HG03439 (cell line): ENCODE results near the gene RABGAP1.

ENCODE experiments used
- ATAC-seq: cut with Tn5 transposase; IDR thresholded peaks from one replicate; pipeline ENCODE4 v1.9.1; 2021; ENCODE audit warnings: mild to moderate bottlenecking, moderate library complexity; ENCODE audit not compliant: unreplicated experiment

RABGAP1 gene

DNA sequence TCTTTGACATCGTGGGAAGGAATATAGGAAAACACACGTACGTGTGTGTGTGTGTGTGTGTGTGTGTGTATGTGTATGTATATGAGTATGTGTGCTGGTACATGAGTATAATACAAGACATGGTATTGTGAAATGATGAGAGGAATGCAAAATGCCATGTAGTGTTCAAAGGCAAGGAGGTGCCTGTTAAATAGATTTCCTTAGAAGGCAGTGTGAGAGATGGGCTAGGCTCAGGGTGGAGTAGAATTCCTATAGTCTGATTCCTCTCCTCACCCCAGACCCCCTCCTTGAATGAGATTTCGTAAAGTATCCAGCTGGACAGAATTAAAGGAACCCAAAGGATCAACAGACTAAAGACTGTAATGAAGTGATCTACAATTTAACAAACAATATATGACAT, 103.8 kb downstream of the RABGAP1 start:
- ATAC-seq: no peak

DNA sequence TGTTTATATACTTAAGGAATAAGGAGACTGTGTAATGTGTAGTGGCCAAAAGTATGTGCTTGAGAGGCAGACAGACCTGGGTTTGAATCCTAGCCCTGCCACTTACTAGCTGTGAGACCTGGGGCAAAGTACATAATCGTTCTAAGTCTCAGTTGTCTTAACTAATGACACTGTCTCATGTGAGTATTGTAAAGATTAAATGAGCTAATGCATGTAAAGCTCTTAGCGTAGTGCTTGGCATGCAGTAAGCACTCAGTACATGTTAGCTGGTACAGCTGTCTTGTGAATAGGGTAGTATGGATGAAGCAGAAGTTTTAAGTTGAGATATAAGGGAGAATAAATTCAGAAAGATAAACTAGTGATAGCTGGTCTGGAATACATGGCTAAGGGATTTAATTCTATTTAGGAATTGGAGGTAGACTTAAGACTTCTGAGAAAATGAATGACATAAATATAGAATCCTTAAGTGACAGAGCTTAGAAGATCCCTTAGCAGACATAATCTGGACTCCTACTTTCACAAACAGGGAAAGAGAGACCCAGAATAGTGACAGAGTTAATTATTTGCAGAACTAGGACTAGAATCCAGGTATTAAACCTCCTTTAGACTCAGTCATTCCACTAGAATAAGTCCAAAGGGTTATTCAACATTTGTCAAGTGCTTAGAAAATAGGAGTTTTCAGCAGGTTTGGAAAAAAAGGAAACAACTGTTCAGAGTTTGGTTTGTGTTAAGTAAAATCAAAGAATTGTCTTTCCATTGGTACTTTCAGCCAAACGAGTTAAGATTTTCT, 105.8 kb downstream of the RABGAP1 start:
- ATAC-seq: no peak

DNA sequence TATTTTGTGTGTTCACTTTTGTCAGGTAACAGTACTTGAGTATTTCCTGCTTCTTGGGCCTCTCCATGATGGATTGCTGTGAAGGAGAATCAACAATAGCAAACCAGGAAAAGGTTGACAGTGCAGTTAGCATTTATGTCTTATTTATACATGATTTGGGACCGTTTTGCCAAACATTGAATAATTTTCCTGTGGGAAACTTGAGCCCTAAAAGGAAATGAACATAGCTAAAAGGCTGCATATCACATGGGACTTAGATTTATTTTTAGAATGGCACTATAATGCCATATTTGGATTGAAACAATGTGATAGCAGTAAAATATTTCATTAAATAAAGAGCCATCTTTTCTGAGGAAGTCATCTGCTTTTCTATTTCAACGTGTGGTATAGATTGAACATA, 107.9 kb downstream of the RABGAP1 start:
- no peak for ATAC-seq

DNA sequence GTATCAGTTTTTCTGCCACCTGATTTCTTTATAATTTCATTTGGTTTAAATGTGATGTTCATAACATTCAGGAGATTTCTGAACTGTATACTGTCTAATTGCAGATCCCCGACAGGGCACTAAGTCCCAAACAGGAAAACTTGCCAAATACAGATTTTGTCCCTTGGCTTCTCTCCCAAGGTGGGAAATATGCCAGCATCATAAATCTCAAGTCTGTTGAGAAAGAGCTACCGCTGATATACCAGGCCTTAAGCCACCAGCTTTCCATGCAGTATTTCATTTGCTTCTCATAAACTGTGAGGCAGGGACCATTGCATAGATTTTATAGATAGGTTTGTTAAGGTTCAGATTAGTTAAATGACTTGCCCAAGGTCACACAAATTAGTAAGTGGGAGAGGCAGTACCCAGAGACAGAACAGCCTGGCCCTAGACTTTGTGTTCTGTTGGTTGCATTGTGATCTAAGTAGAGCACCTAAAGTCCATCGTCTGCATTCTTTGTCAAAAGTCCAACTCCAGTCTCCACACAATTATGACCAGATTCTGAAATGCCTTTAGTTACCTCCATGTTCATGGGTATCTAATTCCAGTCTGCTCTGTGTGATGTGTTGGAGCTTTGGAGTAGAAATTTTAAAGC, 108.9 kb downstream of the RABGAP1 start:
- ATAC-seq: no peak

DNA sequence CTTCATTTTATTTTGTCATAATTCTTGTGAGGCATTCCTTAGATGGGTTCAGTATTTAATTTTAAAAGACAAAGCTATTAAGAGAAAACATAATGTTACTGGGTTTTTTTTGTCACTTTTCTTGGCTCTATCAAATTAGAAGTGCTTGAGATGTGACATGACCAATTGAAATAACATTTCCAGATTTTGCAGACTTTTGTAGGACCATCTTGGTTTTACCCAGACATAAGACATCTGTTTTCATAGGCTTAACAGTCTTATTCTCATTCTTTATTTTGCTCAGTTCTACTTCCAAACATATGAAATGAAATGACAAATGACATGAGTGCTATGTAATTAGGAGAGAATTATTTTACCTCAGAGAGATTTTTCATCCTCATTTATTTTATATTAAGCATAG, 112.2 kb downstream of the RABGAP1 start:
- ATAC-seq: no peak

DNA sequence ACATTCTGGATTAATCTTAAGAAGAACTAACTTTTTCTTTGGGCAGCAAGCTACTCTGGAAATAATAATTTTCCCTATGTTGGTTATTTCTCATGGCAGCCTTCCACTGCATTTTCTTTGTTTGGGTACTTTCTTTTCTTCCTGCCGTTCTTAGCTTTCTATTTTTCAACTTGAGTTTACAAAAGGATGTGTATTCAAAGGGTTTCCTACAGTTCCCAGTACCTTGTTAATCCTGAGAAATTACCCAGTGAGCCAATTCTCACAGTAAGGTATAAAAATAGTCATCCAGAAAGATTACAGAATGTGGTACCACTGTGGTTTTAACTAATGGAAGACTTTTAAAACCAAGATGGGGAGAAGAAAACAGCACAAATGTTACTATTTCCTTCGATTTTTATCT, 112.9 kb downstream of the RABGAP1 start:
- no peak for ATAC-seq

DNA sequence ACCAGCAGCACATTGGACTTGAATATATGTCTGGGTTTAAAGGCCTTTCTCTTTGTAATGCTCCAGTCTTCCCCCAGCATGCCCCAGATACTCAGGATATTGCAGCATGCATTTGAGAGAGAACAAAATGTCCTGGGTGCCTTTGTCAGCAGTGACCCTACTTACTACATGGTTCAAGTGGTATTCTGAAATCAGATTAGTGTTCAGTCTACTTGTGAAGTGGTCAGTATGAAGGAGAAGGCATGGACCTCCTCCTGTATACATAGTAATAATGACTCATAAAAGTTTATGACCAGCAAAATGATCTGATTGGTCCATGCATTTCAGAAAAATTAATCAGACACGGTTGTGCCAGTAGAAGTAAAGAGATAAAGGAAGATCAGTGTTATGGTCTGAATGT, 118.0 kb downstream of the RABGAP1 start:
- ATAC-seq: no peak

DNA sequence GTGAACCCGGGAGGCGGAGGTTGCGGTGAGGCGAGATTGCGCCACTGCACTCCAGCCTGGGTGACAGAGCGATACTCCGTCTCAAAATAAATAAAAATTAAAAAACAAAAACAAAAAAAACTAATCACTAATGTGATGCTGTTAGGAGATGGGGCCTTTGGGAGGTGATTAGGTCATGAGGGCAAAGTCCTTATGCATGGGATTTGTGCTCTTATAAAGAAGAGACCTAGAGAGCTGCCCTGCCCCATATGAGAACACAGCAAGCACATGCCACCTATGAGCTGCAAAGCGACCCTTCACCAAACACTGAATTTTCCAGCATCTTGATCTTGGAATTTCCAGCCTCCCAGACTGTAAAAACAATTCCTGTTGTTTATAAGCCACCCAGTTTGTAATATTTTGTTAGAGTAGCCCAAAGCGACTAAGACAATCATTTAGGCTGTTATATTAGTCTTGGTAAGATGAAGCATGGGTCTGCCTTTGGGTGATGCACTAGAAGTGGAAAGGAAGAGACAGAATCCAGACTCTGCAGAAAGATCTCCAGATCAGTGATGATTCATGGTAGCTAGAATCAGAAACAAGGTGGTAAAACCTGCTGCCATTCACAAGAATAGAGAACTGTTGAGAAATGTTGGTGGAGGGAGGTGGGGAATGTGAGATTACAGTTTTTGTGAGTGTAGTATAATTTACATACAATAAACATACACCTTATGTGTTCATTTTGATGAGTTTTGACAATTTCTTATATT, 118.8 kb downstream of the RABGAP1 start:
- ATAC-seq: no peak

DNA sequence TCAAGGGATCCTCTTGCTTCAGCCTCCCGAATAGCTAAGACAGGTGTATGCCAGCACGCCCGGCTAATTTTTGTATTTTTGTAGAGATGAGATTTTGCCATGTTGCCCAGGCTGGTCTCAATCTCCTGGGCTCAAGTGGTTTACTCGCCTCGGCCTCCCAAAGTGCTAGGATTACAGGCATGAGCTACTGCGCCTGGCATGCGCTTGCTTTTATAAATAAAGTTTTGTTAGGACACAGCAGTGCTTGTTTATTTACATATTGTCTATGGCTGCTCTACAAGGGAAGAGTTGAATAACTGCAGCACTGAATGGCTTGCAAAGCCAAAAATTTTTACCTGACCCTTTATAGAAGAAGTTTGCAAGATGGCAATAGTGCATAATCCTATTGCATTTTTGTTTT, 120.4 kb downstream of the RABGAP1 start:
- no peak for ATAC-seq

DNA sequence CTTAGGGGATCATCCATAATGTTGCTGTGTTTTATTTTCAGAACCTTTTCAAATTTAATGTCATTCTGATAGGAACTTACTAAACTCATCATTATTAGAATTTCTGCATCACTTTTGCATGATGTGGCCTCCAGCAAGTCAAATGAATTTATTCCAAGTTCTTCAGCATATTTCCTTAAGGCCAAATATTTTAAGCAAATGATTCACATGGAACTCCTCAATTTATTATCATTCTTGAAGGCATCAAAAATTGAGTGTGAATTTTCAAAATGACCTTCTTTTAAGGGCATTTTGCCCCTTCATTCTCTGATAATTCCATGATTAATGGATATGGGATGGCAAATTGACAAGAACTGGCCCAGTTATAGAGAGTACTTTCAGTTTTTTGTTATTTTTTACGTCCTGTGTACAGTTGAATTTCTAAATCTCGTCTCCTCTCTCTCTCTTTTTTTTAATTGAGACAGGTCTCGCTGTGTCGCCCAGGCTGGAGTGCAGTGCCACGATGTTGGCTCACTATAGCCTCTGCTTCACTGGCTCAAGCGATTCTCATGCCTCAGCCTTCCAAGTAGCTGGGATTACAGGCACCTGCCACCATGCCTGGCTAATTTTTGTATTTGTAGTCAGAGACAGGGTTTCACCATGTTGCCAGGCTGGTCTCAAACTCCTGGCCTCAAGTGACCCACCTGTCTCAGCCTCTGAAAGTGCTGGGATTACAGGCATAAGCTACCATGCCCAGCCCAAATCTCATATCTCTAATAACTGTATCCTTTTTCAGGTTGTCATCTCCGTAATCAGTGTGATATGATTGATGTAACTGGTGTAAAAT, 121.7 kb downstream of the RABGAP1 start:
- no peak for ATAC-seq

DNA sequence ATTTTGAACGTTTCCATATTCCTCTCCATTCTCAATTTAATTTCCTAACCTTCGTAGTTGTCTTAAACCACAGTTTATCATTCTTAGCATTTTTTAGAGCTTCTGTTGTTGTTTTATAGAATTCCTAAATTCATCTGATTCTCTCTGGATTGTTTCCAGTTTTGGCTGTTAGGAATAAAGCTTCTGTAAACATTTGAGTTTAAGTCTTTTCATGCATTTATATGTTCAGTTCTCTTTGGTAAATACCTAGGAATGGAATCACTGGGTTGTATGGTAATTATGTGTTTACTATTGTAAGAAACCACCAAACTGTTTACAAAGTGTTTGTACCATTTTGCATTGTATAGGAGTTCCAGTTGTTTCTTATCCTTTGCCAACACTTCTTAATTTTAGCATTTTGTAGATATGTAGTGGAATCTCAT, 122.4 kb downstream of the RABGAP1 start:
- no peak for ATAC-seq

DNA sequence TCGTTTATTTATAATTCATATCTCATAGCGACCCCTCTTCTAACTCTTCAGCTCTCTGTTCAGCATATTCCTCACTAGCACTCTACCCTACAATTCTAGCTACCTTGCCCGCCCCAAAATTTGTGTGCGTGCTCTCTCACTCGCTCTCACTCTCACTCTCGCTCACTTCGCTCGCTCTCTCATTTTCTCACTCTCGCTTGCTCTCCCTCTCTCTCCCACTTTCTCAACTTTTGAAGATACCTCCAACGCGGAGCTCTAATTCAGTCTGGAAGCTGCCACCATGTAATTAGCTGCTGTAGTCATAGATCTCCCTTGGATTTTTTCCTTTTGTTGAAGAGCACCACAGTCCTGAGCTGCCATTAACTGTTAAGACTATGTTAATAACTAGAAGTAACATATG, 123.1 kb downstream of the RABGAP1 start:
- ATAC-seq: no peak

DNA sequence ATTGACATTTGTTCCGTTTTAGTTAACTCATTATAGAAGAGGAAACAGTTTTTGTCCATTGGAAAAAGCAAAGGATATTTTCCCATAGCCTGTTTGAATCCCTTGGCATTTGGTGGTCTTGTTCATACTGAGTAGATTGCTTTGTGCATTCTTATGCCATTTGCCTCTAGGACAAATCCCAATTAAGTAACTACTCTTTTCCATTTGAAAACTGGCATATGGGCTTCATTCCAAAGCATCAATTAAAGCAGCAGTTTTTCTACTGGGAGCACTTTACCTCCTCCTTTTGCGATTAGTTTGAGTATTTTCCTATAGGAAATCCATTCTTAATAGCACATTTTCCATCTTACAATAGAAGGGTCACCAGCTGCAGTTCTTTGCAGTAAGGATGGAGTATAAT, 123.9 kb downstream of the RABGAP1 start:
- ATAC-seq: no peak

DNA sequence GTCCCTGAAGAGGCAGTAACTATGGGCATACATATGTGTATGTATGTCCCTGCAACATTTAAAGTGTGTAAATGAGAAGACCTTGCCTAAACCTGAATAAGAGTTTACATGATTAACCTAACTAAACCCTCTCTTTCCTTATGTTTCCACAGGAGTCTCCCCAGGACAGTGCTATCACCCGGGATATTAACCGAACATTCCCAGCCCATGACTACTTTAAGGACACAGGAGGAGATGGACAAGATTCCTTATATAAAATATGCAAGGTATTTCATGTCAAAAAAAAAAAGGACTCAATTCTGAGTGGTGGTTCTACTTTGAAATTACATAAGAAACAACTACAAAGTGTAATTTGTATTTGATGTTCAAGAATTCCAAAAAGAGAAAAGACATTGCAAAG, 124.4 kb downstream of the RABGAP1 start:
- no peak for ATAC-seq

DNA sequence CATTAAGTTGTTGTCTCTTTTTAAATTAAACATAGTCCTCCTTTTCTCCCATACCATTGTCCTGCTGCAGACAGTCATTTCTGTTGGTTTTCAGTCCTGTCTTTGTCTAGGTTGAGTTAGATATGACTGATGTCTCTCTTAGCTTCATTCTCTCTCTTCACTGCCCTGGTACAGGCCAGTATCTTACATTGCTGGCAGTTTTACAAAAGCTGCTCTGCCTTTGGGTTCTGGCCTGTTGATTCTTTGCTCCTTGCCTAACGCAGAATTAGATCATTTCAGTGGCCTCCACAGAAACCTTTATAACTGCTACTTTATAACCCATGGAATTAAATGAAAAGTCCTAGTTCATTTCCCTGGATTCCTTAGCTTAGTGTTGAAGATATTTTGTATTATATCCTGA, 126.3 kb downstream of the RABGAP1 start:
- no peak for ATAC-seq

DNA sequence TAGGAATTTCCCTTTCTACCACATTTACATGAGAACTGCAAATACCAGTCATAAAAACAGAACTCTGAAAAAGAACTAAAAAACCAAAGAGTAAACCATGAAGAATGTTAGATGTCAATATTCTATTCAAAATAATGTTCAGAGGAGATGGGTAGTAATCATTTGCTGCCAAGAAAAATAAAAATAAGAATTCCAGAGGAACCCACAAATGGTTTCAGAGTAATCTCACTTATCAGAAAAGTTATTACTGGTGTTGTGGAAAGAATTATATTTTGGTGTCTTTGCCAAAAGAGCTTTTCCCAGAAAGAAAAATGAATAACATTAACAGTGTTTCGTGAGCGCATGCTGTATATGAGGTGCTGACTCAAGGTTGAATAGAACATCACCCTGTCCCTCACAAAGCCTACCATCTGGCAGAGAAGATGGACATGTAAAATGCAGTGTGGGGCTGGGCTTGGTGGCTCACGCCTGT, 128.2 kb downstream of the RABGAP1 start:
- ATAC-seq: no peak

DNA sequence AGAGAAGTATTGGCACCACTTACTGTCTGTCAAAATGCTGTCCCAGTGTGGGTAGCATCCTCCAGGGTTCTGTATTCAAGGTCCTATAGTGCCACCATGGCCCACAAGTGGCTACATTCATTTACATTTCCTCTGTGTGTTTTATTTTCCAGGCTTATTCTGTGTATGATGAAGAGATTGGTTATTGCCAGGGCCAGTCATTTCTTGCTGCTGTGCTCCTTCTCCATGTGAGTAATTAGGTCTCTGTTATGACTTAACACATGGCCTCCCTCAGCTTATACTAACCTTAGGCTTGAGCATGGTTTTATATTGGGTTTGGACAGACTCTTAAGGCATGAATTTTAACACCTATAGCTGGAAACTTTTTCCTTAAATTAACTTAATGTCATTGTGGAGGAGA, 129.4 kb downstream of the RABGAP1 start:
- ATAC-seq: no peak

DNA sequence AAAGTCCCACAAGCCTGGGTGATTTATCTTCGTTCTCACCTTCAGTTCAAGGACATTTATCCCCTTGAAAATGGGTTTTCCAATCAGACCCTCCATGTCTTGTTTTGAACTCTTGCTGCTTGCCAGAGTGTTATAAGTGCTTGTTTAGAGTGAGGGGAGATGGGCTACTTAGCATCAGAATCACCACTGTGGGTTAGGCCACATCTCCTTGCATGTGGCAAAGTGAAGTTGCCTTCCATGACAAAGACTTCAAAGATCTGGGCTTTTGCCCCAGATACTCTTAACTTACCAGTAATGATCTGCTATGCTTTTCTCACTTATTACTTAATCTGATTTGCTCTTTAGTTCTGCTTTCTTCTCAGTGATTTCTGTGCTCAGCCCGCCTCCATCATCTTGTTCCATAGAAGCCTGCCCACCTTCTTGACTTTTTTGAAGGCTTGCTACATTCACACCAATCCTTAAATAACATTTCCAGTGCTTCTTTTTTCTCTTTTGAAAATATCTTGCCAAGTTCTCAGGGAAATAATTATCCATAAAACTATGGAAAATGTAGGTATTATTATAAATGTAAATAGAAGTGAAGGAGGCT, 131.7 kb downstream of the RABGAP1 start:
- no peak for ATAC-seq

DNA sequence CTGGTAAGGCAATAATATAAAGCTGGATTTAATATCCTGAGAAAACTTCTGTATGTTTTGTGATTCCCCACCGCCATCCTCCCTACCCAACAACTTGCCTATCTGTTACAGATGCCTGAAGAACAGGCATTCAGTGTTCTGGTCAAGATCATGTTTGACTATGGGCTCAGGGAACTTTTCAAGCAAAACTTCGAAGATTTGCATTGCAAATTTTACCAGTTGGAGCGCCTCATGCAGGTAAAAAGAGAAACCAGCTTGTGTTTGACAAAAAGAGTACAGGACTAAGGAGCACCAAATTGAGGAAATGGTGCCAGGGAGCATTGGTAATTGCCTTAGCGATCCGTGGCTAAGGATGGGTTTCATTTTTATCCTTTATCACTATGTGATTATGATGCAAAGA, 132.6 kb downstream of the RABGAP1 start:
- ATAC-seq: no peak

DNA sequence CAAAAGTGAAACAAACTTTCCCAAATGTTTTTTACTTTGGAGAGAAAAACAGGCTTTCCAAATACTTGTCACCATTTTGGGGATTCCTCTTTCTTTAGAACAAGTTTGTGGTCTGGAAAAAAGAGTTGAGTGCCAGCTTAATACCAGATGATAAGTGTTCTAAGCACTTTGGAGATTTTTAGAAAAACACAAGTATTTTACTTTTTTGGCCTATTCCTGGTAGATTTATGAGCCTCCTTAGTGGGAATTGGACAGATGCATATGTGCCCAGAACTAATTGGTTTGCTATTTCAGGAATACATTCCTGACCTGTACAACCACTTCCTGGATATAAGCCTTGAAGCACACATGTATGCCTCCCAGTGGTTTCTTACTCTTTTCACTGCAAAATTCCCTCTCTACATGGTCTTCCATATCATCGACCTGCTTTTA, 133.2 kb downstream of the RABGAP1 start:
- no peak for ATAC-seq

DNA sequence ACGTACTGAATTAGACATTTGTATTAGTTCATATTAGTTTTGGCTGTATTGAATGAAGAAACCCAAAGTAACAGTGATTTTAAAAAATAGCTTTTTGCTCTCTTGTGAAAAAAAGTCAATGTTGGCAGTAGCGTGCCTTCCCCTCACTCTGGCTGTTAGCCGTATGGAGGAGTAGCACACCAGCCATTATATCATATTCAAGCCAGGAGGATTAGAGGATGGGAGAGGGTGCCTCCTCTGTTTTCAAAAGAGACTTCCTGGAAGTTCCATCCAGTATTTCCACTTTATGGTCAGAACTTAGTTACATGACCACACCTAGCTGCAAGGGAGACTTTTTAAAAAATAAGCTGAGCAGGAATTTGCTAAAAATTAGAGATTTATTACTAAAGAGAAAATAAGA, 133.8 kb downstream of the RABGAP1 start:
- ATAC-seq: no peak
